IMR-90 (cell line): Measurements from ENCODE around the gene SLC4A2.

Experiments used
- MAFK ChIP-seq: IDR thresholded peaks from 2 replicates; pipeline ENCODE4 v1.6.1; 2012; ENCODE audit warnings: low read depth, low read length, improper control_type of control experiment
- MAZ ChIP-seq: IDR thresholded peaks from 2 replicates; pipeline ENCODE4 v1.6.1; 2012; ENCODE audit warnings: low read depth, mild to moderate bottlenecking, low read length, improper control_type of control experiment, moderate library complexity, borderline replicate concordance
- NFE2L2 ChIP-seq: fragments of 150-350 bp; IDR thresholded peaks from 2 replicates; pipeline ENCODE4 v1.6.1; 2016; ENCODE audit warnings: low read depth, mild to moderate bottlenecking, low read length
- POLR2A ChIP-seq: IDR thresholded peaks from 2 replicates; pipeline ENCODE4 v1.6.1; 2012; ENCODE audit warnings: mild to moderate bottlenecking, low read depth, low read length
- RAD21 ChIP-seq: IDR thresholded peaks from 2 replicates; pipeline ENCODE4 v1.6.1; 2012; ENCODE audit warnings: low read length, improper control_type of control experiment
- RFX5 ChIP-seq: IDR thresholded peaks from 2 replicates; pipeline ENCODE4 v1.8.0; 2012; ENCODE audit warnings: low read depth, mild to moderate bottlenecking, low read length, moderate library complexity
- TF ChIP-seq, protein P1 (sequence below): fragments of 150-350 bp; IDR thresholded peaks from 2 replicates; pipeline ENCODE4 v1.6.1; 2017; ENCODE audit warnings: mild to moderate bottlenecking, antibody characterized with exemption, low read length, low read depth
- TF ChIP-seq, protein P2 (sequence below): conservative IDR thresholded peaks from 2 replicates; pipeline ENCODE4 v1.5.1; 2012; ENCODE audit warnings: mild to moderate bottlenecking, low read depth, low read length, improper control_type of control experiment
- TF ChIP-seq, protein P3 (sequence below): fragments of 150-350 bp; IDR thresholded peaks from 2 replicates; pipeline ENCODE4 v1.6.1; 2016; ENCODE audit warnings: low read depth, mild to moderate bottlenecking, low read length, moderate library complexity, borderline replicate concordance

DNA sequence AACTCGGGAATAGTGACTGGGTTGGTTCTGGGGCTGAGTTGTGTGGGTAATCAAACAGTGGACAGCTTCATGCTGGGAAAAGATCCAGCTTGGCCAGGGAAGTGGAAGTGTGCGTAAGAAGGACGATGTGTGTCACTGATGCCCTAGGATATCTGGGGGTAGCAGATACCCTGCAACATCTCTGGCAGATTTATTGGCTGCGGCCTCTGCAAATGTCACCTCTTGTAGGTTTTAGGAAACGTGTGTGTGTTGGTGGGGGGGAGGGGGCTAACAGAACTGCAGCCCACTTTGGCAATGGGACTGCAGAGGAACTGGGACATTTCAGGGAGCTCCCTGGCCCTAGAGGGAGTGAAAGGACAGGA, 25.9 kb downstream of the SLC4A2 start:
- no peak for TF ChIP-seq POLR2A
- TF ChIP-seq, protein P1, sequence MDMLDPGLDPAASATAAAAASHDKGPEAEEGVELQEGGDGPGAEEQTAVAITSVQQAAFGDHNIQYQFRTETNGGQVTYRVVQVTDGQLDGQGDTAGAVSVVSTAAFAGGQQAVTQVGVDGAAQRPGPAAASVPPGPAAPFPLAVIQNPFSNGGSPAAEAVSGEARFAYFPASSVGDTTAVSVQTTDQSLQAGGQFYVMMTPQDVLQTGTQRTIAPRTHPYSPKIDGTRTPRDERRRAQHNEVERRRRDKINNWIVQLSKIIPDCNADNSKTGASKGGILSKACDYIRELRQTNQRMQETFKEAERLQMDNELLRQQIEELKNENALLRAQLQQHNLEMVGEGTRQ = no peak
- TF ChIP-seq, protein P2, sequence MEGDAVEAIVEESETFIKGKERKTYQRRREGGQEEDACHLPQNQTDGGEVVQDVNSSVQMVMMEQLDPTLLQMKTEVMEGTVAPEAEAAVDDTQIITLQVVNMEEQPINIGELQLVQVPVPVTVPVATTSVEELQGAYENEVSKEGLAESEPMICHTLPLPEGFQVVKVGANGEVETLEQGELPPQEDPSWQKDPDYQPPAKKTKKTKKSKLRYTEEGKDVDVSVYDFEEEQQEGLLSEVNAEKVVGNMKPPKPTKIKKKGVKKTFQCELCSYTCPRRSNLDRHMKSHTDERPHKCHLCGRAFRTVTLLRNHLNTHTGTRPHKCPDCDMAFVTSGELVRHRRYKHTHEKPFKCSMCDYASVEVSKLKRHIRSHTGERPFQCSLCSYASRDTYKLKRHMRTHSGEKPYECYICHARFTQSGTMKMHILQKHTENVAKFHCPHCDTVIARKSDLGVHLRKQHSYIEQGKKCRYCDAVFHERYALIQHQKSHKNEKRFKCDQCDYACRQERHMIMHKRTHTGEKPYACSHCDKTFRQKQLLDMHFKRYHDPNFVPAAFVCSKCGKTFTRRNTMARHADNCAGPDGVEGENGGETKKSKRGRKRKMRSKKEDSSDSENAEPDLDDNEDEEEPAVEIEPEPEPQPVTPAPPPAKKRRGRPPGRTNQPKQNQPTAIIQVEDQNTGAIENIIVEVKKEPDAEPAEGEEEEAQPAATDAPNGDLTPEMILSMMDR = no peak
- TF ChIP-seq RAD21 = no peak
- TF ChIP-seq, protein P3, sequence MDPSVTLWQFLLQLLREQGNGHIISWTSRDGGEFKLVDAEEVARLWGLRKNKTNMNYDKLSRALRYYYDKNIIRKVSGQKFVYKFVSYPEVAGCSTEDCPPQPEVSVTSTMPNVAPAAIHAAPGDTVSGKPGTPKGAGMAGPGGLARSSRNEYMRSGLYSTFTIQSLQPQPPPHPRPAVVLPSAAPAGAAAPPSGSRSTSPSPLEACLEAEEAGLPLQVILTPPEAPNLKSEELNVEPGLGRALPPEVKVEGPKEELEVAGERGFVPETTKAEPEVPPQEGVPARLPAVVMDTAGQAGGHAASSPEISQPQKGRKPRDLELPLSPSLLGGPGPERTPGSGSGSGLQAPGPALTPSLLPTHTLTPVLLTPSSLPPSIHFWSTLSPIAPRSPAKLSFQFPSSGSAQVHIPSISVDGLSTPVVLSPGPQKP = no peak
- no peak for TF ChIP-seq NFE2L2
- no peak for TF ChIP-seq RFX5
- no peak for TF ChIP-seq MAFK
- no peak for TF ChIP-seq MAZ
